ENCODE measurements around the gene SPRED3. TPM values are rescaled to one million over a fixed set of nuclear protein-coding genes. Genes with fewer than 3 reads are reported as not detected.

The SPRED3 gene
- total RNA-seq, 1 donor from 2014 or later, result 1.6 TPM

DNA sequence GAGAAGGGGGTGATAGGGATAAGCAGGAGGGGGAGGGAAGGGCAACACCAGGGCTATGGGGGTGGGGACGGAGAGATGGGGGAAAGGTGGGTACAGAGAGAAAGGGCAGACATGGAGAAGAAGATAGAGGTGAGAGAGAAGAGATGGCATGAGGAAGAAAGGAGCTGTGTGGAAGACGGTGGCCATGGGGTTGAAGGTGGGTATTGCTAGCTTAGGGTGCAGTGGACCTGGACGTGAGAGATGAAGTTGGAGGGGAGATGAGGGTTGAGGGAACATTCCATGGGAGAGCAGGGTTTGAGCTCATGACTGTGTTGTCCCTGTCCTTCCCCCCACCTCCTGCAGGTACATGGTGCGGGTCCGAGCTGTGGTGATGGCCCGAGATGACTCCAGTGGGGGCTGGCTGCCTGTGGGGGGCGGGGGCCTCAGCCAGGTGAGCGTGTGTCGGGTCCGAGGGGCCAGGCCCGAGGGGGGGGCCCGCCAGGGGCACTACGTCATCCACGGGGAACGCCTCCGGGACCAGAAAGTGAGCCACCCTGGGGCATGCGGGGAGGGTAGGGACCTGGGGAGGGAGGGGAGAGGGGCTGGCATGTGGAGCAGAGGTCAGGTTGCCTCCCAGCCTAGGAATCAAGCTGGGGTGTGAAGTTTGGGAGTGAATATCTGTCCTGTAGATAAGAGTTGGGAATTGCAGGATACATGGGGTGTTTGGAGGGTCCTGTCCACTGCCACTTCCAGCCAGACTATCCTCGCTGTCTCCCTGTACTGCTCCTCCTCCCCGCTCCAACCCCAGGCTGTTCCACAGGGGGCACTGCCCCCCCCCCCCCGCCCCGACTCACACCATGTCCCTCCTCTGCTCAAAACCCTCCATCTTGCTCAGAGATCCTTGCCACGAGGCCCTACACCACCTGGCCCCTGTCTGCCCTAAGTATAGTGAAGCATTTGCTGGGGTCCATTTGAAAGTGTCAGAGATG, 1.7 kb downstream of the SPRED3 start:
- peaks cover 9% of the 10 kb centered on the region for H3K27me3 ChIP-seq
- ATAC-seq, result no peak
- no peak for DNase-seq
- no peaks in the 10 kb centered on the region for H3K9me3 ChIP-seq
- TF ChIP-seq, protein P1, sequence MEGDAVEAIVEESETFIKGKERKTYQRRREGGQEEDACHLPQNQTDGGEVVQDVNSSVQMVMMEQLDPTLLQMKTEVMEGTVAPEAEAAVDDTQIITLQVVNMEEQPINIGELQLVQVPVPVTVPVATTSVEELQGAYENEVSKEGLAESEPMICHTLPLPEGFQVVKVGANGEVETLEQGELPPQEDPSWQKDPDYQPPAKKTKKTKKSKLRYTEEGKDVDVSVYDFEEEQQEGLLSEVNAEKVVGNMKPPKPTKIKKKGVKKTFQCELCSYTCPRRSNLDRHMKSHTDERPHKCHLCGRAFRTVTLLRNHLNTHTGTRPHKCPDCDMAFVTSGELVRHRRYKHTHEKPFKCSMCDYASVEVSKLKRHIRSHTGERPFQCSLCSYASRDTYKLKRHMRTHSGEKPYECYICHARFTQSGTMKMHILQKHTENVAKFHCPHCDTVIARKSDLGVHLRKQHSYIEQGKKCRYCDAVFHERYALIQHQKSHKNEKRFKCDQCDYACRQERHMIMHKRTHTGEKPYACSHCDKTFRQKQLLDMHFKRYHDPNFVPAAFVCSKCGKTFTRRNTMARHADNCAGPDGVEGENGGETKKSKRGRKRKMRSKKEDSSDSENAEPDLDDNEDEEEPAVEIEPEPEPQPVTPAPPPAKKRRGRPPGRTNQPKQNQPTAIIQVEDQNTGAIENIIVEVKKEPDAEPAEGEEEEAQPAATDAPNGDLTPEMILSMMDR (IDR thresholded peaks at IDR 0.05), result no peak
- H3K4me1 ChIP-seq, result peaks cover 25% of the 10 kb centered on the region
- intact Hi-C loops (cut with DNase I), result no loop called here
- H3K4me3 ChIP-seq, result no peak overlapping the region
- H3K36me3 ChIP-seq, result no peaks in the 10 kb centered on the region
- H3K27ac ChIP-seq, result no peak overlapping the region

- peaks cover 23% of the 10 kb centered on the region for H3K27me3 ChIP-seq
- no peaks in the 10 kb centered on the region for H3K36me3 ChIP-seq
- H3K4me3 ChIP-seq, result no peak overlapping the region
- H3K9me3 ChIP-seq, result no peaks in the 10 kb centered on the region
- no peak overlapping the region for H3K27ac ChIP-seq
- TF ChIP-seq, protein P1 (IDR thresholded peaks at IDR 0.05), result no peak
- intact Hi-C loops (cut with DNase I), result no loop called here
- ATAC-seq, result no peak
- DNase-seq, result no peak
- H3K4me1 ChIP-seq, result peaks cover 18% of the 10 kb centered on the region
Observed at GRCh38 chr19:38391911-38392464, 3.5 kb downstream of the SPRED3 start.

DNA sequence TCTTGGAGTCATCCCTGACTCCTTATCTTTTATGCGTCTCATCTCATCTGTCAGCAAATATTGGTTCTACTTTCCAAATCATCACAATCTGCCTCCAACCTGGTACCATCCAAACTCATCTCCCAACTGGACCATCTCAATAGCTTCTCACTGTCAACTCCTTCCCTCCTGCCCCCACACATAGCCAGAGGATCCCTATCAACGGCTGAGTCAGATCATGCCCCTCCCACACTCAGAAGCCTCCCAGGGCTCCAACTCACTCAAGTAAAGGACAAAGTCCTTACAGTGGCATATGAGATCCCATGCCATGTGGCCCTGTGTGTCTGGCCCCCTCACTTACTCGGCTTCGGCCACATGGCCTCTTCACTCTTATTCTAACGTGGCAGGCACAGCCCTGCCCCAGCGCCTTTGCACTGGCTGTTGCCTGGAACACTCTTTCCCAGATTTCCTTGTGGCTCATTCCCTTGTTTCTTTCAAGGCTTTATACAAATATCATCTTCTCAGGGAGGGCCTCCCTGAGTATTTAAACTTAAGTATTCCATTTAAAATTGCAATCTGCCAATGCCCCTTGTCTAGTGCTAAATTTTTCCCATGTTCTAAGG, 4.3 kb downstream of the SPRED3 start:
- intact Hi-C loops (cut with DNase I), result no loop called here
- no peak overlapping the region for H3K27ac ChIP-seq
- H3K27me3 ChIP-seq, result peaks cover 23% of the 10 kb centered on the region
- DNase-seq (no peak), ATAC-seq (no peak)
- no peaks in the 10 kb centered on the region for H3K36me3 ChIP-seq
- no peak overlapping the region for H3K4me3 ChIP-seq
- peaks cover 9% of the 10 kb centered on the region for H3K4me1 ChIP-seq
- TF ChIP-seq, protein P1 (IDR thresholded peaks at IDR 0.05), result no peak
- no peaks in the 10 kb centered on the region for H3K9me3 ChIP-seq

GRCh38 chr19:38394488-38394887, 6.0 kb downstream of the SPRED3 start:
- TF ChIP-seq, protein P1 (IDR thresholded peaks at IDR 0.05), result no peak
- ATAC-seq (peak; percentile 10), DNase-seq (no peak)
- H3K27ac ChIP-seq, result no peak overlapping the region
- H3K4me3 ChIP-seq, result no peak overlapping the region
- H3K27me3 ChIP-seq, result peaks cover 39% of the 10 kb centered on the region
- H3K4me1 ChIP-seq, result no peaks in the 10 kb centered on the region
- intact Hi-C loops (cut with DNase I), result no loop called here
- no peaks in the 10 kb centered on the region for H3K36me3 ChIP-seq
- no peaks in the 10 kb centered on the region for H3K9me3 ChIP-seq

DNA sequence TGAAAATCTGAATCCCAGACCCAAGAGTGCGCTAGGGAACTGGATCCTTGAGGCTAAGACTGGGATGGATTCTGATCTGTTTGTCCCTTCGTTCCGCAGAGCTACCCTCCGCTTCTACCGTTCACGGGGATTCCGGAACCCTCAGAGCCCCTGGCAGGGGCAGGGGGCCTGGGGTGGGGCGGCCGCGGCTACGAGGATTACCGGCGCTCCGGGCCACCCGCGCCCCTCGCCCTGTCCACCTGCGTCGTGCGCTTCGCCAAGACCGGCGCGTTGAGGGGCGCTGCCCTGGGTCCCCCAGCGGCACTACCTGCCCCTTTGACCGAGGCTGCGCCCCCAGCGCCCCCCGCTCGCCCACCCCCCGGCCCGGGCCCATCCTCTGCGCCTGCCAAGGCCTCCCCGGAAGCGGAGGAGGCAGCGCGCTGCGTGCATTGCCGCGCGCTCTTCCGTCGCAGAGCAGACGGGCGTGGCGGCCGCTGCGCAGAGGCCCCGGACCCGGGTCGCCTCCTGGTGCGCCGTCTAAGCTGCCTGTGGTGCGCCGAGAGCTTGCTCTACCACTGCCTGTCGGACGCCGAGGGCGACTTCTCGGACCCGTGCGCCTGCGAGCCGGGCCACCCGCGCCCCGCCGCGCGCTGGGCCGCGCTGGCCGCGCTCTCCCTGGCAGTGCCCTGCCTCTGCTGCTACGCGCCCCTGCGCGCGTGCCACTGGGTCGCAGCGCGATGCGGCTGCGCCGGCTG, 7.1 kb downstream of the SPRED3 start:
- intact Hi-C loops (cut with DNase I), result no loop called here
- no peak for DNase-seq
- TF ChIP-seq, protein P1 (IDR thresholded peaks at IDR 0.05), result no peak
- Histone ChIP-seq H3K4me1 (no peaks in the 10 kb centered on the region), H3K36me3 (no peaks in the 10 kb centered on the region), H3K27me3 (peaks cover 47% of the 10 kb centered on the region), H3K9me3 (no peaks in the 10 kb centered on the region), H3K27ac (no peak overlapping the region), H3K4me3 (peak overlapping the region; percentile 25)
- ATAC-seq, result peak; percentile 20

Data from upper lobe of right lung (tissue), 1 donor.